Activated CD8-positive, alpha-beta memory T cell treated with anti-CD3 and anti-CD28 coated beads for 48 hours (primary cell): ENCODE data around the gene SLC2A4.

ENCODE experiments used
- DNase-seq, 3 experiments: peaks; one replicate each; pipeline ENCODE4 v3.0.0-alpha.2; 2020; ENCODE audit warnings: low read depth in 2 of 3, low spot score in 2 of 3

The SLC2A4 gene

GRCh38 chr17:7263801-7264078 lies 17.8 kb upstream of the SLC2A4 start:
- DNase-seq = no peak

- no peak for DNase-seq
Observed at GRCh38 chr17:7266784-7267183, 14.7 kb upstream of the SLC2A4 start.

- DNase-seq = no peak
Observed at GRCh38 chr17:7279448-7279847, 2.1 kb upstream of the SLC2A4 start.

GRCh38 chr17:7280519-7281073 lies 922 bp upstream of the SLC2A4 start:
- DNase-seq = peak; percentile 61 to 74 (median 69)

GRCh38 chr17:7281953-7282751 lies 634 bp downstream of the SLC2A4 start:
- DNase-seq = no peak

GRCh38 chr17:7282752-7283321 lies 1.3 kb downstream of the SLC2A4 start:
- DNase-seq = no peak

- DNase-seq = no peak
Observed at GRCh38 chr17:7283471-7284216, 2.1 kb downstream of the SLC2A4 start.

GRCh38 chr17:7284911-7285310 lies 3.4 kb downstream of the SLC2A4 start:
- no peak for DNase-seq

- DNase-seq = no peak
Observed at GRCh38 chr17:7285679-7286078, 4.2 kb downstream of the SLC2A4 start.

- DNase-seq = no peak
Observed at GRCh38 chr17:7289256-7290032, 7.9 kb downstream of the SLC2A4 start.

GRCh38 chr17:7290166-7290565 lies 8.6 kb downstream of the SLC2A4 start:
- no peak for DNase-seq

- no peak for DNase-seq
Observed at GRCh38 chr17:7290685-7291084, 9.2 kb downstream of the SLC2A4 start.

GRCh38 chr17:7292194-7292593 lies 10.7 kb downstream of the SLC2A4 start:
- no peak for DNase-seq

GRCh38 chr17:7292729-7293128 lies 11.2 kb downstream of the SLC2A4 start:
- no peak for DNase-seq

GRCh38 chr17:7293159-7293558 lies 11.6 kb downstream of the SLC2A4 start:
- DNase-seq = no peak

GRCh38 chr17:7293816-7294613 lies 12.5 kb downstream of the SLC2A4 start:
- no peak for DNase-seq

GRCh38 chr17:7294614-7295153 lies 13.2 kb downstream of the SLC2A4 start, which contains the start of gene YBX2:
YBX2 (minus strand) TSS chr17:7294639; CDS start chr17:7294500, 139 bp downstream.
- peak in 1 of 3 experiments; percentile 55 for DNase-seq

GRCh38 chr17:7295230-7296180 lies 14.0 kb downstream of the SLC2A4 start:
- no peak for DNase-seq
